ENCODE data around the gene PDGFRB.

Gene PDGFRB

DNA sequence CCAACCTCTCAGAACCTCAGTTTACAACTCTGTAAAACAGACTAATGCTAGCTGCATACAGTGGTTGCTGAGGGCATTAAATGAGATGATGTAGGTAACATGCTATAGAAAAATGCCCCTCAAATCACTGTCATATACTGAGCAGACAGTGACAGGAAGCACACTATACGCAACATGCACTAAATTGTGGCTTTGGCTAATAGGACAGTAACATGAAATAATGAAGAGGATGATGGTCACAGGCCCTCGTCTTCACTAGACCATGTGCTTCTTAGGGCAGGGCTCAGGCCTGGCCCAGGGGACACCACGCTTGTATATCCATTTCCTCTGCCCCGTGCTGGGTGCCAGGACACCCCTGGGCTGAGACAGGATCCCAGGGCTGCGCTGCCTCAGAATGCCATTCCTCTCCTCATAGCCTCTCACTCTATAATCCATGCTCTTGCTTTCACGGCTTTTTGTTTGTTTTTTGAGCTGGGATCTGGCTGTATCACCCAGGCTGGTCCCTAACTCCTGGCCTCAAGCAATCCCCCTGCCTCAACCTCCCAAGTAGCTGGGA is 88.2 kb downstream of the PDGFRB start:
- Histone ChIP-seq H3K27me3 (ENCODE audit: control insufficient read depth, insufficient read depth, low read length) (no peaks in the 10 kb centered on the region), H2AFZ (no peak overlapping the region), H3K79me2 (no peaks in the 10 kb centered on the region), H3K4me1 (peaks cover 9% of the 10 kb centered on the region), H3K4me3 (ENCODE audit: low read depth, low read length) (no peak overlapping the region), H3K27ac (no peak overlapping the region), H3K4me2 (ENCODE audit: low read length) (no peak overlapping the region), H3K36me3 (ENCODE audit: control insufficient read depth, insufficient read depth, low read length) (no peaks in the 10 kb centered on the region), H3K9me3 (ENCODE audit: control insufficient read depth, low read length) (no peaks in the 10 kb centered on the region), H3K9ac (no peak overlapping the region)
- TF ChIP-seq, protein P1, sequence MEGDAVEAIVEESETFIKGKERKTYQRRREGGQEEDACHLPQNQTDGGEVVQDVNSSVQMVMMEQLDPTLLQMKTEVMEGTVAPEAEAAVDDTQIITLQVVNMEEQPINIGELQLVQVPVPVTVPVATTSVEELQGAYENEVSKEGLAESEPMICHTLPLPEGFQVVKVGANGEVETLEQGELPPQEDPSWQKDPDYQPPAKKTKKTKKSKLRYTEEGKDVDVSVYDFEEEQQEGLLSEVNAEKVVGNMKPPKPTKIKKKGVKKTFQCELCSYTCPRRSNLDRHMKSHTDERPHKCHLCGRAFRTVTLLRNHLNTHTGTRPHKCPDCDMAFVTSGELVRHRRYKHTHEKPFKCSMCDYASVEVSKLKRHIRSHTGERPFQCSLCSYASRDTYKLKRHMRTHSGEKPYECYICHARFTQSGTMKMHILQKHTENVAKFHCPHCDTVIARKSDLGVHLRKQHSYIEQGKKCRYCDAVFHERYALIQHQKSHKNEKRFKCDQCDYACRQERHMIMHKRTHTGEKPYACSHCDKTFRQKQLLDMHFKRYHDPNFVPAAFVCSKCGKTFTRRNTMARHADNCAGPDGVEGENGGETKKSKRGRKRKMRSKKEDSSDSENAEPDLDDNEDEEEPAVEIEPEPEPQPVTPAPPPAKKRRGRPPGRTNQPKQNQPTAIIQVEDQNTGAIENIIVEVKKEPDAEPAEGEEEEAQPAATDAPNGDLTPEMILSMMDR (IDR thresholded peaks at IDR 0.05): no peak

DNA sequence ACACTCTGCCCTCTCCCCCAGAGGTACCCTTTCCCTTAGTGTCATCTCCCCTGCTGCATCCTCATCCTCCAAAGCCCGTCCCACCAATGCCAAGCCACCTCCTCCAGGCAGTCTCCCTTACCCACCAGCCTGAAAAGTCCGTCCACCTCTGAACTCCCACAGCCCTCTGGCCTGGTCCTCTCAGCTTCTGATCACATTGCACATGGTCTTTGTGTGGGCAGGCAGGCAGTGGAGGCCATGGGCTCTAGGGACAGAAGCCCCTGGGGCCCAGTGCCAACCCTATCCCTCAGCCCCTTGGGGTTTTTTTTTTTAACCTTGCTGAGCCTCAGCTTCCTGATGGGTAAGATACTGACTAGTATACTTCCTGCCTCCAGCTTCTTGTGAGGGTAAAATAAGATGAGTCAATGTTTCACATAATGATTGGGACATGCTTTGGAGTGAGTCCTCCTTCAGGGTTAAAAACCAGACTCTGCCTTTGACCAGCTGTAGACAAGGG is 88.7 kb downstream of the PDGFRB start:
- Histone ChIP-seq H3K36me3 (ENCODE audit: control insufficient read depth, insufficient read depth, low read length) (no peaks in the 10 kb centered on the region), H3K27ac (no peak overlapping the region), H3K4me2 (ENCODE audit: low read length) (no peak overlapping the region), H3K4me1 (peaks cover 9% of the 10 kb centered on the region), H3K9ac (no peak overlapping the region), H2AFZ (no peak overlapping the region), H3K4me3 (ENCODE audit: low read depth, low read length) (no peak overlapping the region), H3K79me2 (no peaks in the 10 kb centered on the region), H3K9me3 (ENCODE audit: control insufficient read depth, low read length) (no peaks in the 10 kb centered on the region), H3K27me3 (ENCODE audit: control insufficient read depth, insufficient read depth, low read length) (no peaks in the 10 kb centered on the region)
- TF ChIP-seq, protein P1 (IDR thresholded peaks at IDR 0.05): no peak

DNA sequence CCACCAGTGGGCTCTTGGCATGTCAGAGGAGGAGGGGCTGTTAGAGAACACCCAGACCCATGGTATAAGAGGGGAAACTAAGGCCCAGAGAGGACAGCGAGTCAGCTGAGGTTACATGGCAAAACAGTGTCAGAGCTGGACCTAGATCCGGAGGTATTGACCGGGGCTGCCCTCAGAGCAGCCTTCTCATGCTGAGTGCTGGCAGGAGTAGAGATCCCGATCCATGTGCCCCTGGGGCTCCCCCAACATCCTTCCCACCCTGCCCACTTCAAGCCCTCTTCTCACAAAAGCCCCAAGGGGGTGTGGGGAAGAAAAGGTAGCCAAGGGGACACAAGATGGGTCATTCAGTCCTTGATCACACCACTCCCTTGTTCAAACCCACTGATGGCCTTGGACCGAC is 89.2 kb downstream of the PDGFRB start:
- no peak overlapping the region for H2AFZ ChIP-seq
- H3K9me3 ChIP-seq (ENCODE audit: control insufficient read depth, low read length): no peaks in the 10 kb centered on the region
- H3K79me2 ChIP-seq: no peaks in the 10 kb centered on the region
- TF ChIP-seq, protein P1 (IDR thresholded peaks at IDR 0.05): no peak
- H3K27me3 ChIP-seq (ENCODE audit: control insufficient read depth, insufficient read depth, low read length): no peaks in the 10 kb centered on the region
- no peak overlapping the region for H3K4me2 ChIP-seq (ENCODE audit: low read length)
- H3K4me3 ChIP-seq (ENCODE audit: low read depth, low read length): no peak overlapping the region
- no peaks in the 10 kb centered on the region for H3K36me3 ChIP-seq (ENCODE audit: control insufficient read depth, insufficient read depth, low read length)
- H3K4me1 ChIP-seq: peaks cover 9% of the 10 kb centered on the region
- no peak overlapping the region for H3K27ac ChIP-seq
- H3K9ac ChIP-seq: no peak overlapping the region

DNA sequence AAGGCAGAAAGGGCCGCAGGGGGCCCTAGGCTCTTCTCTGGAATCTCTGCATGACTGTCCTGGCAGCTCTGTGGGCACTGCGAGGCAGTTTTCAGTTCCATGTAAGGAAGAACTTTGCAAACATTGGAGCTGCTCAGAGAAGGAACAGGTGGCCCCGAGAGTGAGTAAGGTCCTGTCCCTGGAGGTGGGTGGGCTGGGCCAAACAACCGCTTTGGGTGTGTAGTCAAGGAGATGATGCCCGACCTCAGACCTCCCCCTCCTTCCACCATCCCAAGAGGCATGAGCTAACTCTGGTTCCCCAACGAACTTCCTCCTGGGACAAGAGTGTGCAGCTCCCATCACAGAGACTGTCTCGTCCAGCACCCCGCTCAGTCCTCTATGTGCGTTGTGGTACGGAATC is 89.8 kb downstream of the PDGFRB start:
- H3K79me2 ChIP-seq: no peaks in the 10 kb centered on the region
- no peak overlapping the region for H3K27ac ChIP-seq
- no peak overlapping the region for H3K4me2 ChIP-seq (ENCODE audit: low read length)
- H3K27me3 ChIP-seq (ENCODE audit: control insufficient read depth, insufficient read depth, low read length): no peaks in the 10 kb centered on the region
- peaks cover 9% of the 10 kb centered on the region for H3K4me1 ChIP-seq
- H3K4me3 ChIP-seq (ENCODE audit: low read depth, low read length): no peak overlapping the region
- TF ChIP-seq, protein P1 (IDR thresholded peaks at IDR 0.05): no peak
- H3K9ac ChIP-seq: no peak overlapping the region
- no peaks in the 10 kb centered on the region for H3K36me3 ChIP-seq (ENCODE audit: control insufficient read depth, insufficient read depth, low read length)
- no peak overlapping the region for H2AFZ ChIP-seq
- H3K9me3 ChIP-seq (ENCODE audit: control insufficient read depth, low read length): no peaks in the 10 kb centered on the region

DNA sequence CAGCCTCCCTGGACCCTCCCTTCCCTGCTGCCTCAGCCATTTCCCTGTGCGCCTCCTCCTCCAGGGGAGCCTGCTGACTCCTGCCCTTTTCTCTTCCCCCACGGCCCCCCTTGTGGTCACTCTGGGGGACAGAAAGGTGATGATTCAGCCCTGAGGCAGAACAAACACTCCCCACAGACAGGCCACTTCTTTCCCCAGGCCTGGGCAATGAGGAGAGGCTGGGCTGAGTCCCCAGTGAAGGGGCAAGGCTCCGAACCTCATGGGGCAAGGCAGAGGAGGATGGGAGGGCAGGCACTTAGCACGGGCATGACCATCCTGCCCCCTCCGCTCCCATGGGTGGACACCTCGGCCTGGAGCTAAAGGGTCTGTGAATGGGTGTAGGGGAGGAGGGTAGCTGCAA is 90.3 kb downstream of the PDGFRB start:
- no peaks in the 10 kb centered on the region for H3K79me2 ChIP-seq
- H3K9ac ChIP-seq: no peak overlapping the region
- no peaks in the 10 kb centered on the region for H3K27me3 ChIP-seq (ENCODE audit: control insufficient read depth, insufficient read depth, low read length)
- H3K4me2 ChIP-seq (ENCODE audit: low read length): peak overlapping the region; percentile 7
- H3K36me3 ChIP-seq (ENCODE audit: control insufficient read depth, insufficient read depth, low read length): no peaks in the 10 kb centered on the region
- H3K9me3 ChIP-seq (ENCODE audit: control insufficient read depth, low read length): no peaks in the 10 kb centered on the region
- peaks cover 9% of the 10 kb centered on the region for H3K4me1 ChIP-seq
- H3K4me3 ChIP-seq (ENCODE audit: low read depth, low read length): no peak overlapping the region
- H2AFZ ChIP-seq: no peak overlapping the region
- no peak overlapping the region for H3K27ac ChIP-seq
- TF ChIP-seq, protein P1 (IDR thresholded peaks at IDR 0.05): no peak

Data from parathyroid adenoma (tissue), 2 donors.